Suprapubic skin (tissue), 4 donors: ENCODE measurements around the gene RGS6.

Experiments
- CTCF ChIP-seq, 2 donors: fragments of 200-600 bp in 1 of 2; fragments of 450-650 bp in 1 of 2; sonication (generic) in 1 of 2; IDR thresholded peaks; one replicate each; pipeline ENCODE4 v1.5.1; 2016 to 2019; ENCODE audit warnings: antibody characterized with exemption in 2 of 2, mild to moderate bottlenecking in 1 of 2, moderate library complexity in 1 of 2
- EP300 ChIP-seq: sonication (generic); formaldehyde crosslinking; IDR thresholded peaks from one replicate; pipeline ENCODE4 v1.6.1; 2017; ENCODE audit warnings: antibody characterized with exemption
- POLR2A ChIP-seq, 2 donors: fragments of 450-650 bp; IDR thresholded peaks; one replicate each; pipeline ENCODE4 v1.6.1; 2017; ENCODE audit warnings: antibody characterized with exemption in 2 of 2, mild to moderate bottlenecking in 2 of 2, moderate library complexity in 2 of 2
- POLR2AphosphoS5 ChIP-seq, 3 donors: sonication (generic); formaldehyde crosslinking; IDR thresholded peaks; one replicate each; pipeline ENCODE4 v1.6.1; 2017; ENCODE audit warnings: antibody characterized with exemption in 3 of 3

GRCh38 chr14:72333357-72333756, 401.1 kb downstream of the RGS6 start:
- TF ChIP-seq POLR2A (IDR thresholded peaks at IDR 0.05) (no peak), CTCF (IDR thresholded peaks at IDR 0.05) (no peak), POLR2AphosphoS5 (IDR thresholded peaks at IDR 0.05) (no peak), EP300 (no peak)
